Kidney (tissue), 14 donors: ENCODE data around the gene PDIA5. TPM values are rescaled to one million over a fixed set of nuclear protein-coding genes. Genes with fewer than 3 reads are reported as not detected.
A peak's percentile ranks its signal among the peaks of the same experiment; 100 is the strongest.

Experiments
- DNase-seq, 5 donors: peaks; one replicate each; pipeline ENCODE4 v3.0.0-alpha.2; 2013 to 2020
- FAIRE-seq: peaks from 2 replicates; lab custom pipeline; 2012; peaks lifted over from hg19 to GRCh38; lab: Jason Lieb, UNC
- H3K27ac ChIP-seq, 2 donors: one replicate each; pipeline ENCODE4 v1.7.0; 2013; ENCODE audit warnings: low read depth in 2 of 2, low read length in 2 of 2, inconsistent platforms in 1 of 2
- H3K27me3 ChIP-seq: one replicate; pipeline ENCODE4 v1.7.1; 2013; ENCODE audit warnings: low read length, inconsistent platforms; ENCODE audit not compliant: control insufficient read depth, insufficient read depth
- H3K36me3 ChIP-seq, 3 donors: one replicate each; pipeline versions ENCODE4 v1.7.0 to v1.7.1; 2013; ENCODE audit warnings: low read length in 3 of 3, control low read depth in 1 of 3, inconsistent platforms in 1 of 3; ENCODE audit not compliant: insufficient read depth in 3 of 3, control insufficient read depth in 2 of 3
- H3K4me1 ChIP-seq, 3 donors: one replicate each; pipeline versions ENCODE4 v1.7.0 to v1.7.1; 2013; ENCODE audit warnings: low read length in 3 of 3, inconsistent platforms in 1 of 3, low read depth in 1 of 3; ENCODE audit not compliant: control insufficient read depth in 2 of 3, insufficient read depth in 2 of 3
- H3K4me3 ChIP-seq, 3 donors: one replicate each; pipeline versions ENCODE4 v1.7.0 to v1.8.1; 2013; ENCODE audit warnings: low read length in 3 of 3, control low read depth in 1 of 3, inconsistent platforms in 1 of 3
- H3K9ac ChIP-seq, 3 donors: one replicate each; pipeline versions ENCODE4 v1.7.0 to v1.7.1; 2013; ENCODE audit warnings: low read length in 3 of 3, control low read depth in 1 of 3, inconsistent platforms in 1 of 3
- H3K9me3 ChIP-seq, 3 donors: one replicate each; pipeline versions ENCODE4 v1.7.0 to v1.7.1; 2013; ENCODE audit warnings: low read length in 3 of 3, control low read depth in 1 of 3, inconsistent platforms in 1 of 3; ENCODE audit not compliant: control insufficient read depth in 2 of 3, insufficient read depth in 1 of 3
- intact Hi-C: fragments of 100-400 bp; cut with DNase I; formaldehyde crosslinking; loops from one replicate; pipeline ENCODE4 v1.11.1; 2022
- polyA plus RNA-seq: library from polyadenylated mRNA; stranded (reverse); fragments of 350-450 nt; fragmentation: Illumina TruSeq; extraction: RNeasy Lipid Tissue Mini Kit (QIAGEN cat#74804); gene quantifications from one replicate; pipeline ENCODE4 v1.2.3, GENCODE V29; 2014; ENCODE audit warnings: low read depth, low replicate concordance; ENCODE audit not compliant: insufficient read depth
- total RNA-seq: library from RNA; stranded (reverse); fragmentation: NEBNext Ultra II Directional; extraction: Animal tissue kit (Norgen Biotek cat#: 25700); gene quantifications from one replicate; pipeline ENCODE4 v1.2.1, GENCODE V29; 2021
- TF ChIP-seq, protein P1 (sequence below): IDR thresholded peaks from 3 replicates; pipeline ENCODE4 v1.5.1; 2012; ENCODE audit warnings: mild to moderate bottlenecking, moderate library complexity, borderline replicate concordance; ENCODE audit not compliant: insufficient read depth; ENCODE audit errors: extremely low read depth
- donor health status: control.
- donor health status: control.
- donor health status: control.
- donor health status: control.
- donor health status: control.
- donor health status: DM: yes; HTN: yes; CAD: no.
- donor health status: Normal renal cell carcinoma (clear cell type).

The PDIA5 gene
- total and polyA plus RNA-seq, 2 donors from 2014 or later, result 19.9 to 27.9 TPM

DNA sequence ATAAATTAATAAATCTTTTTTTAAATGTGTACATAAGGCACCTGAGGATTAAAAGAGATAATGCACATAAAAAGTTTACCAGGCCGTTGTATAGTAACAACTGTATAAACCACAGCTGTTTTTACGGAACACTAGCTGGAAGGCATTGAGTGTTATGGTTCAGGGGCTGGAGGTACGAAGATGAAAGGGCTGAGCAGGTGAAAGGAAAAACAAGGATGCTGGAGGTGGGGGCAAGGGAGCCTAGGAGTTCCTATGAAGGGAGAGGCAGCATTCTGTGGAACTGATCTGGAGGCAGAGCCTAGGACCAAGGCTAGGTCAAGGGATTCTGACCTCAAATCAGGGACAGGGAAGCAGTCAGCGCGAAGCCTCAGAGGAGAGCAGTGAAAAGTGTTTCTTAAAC lies 47.2 kb upstream of the PDIA5 start:
- no peaks in the 10 kb centered on the region for H3K9me3 ChIP-seq
- no peak overlapping the region for H3K9ac ChIP-seq
- TF ChIP-seq, protein P1, sequence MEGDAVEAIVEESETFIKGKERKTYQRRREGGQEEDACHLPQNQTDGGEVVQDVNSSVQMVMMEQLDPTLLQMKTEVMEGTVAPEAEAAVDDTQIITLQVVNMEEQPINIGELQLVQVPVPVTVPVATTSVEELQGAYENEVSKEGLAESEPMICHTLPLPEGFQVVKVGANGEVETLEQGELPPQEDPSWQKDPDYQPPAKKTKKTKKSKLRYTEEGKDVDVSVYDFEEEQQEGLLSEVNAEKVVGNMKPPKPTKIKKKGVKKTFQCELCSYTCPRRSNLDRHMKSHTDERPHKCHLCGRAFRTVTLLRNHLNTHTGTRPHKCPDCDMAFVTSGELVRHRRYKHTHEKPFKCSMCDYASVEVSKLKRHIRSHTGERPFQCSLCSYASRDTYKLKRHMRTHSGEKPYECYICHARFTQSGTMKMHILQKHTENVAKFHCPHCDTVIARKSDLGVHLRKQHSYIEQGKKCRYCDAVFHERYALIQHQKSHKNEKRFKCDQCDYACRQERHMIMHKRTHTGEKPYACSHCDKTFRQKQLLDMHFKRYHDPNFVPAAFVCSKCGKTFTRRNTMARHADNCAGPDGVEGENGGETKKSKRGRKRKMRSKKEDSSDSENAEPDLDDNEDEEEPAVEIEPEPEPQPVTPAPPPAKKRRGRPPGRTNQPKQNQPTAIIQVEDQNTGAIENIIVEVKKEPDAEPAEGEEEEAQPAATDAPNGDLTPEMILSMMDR, result no peak
- H3K4me1 ChIP-seq, result no peaks in the 10 kb centered on the region
- H3K4me3 ChIP-seq, result no peak overlapping the region
- intact Hi-C loops, result no loop called here
- FAIRE-seq (no peak), DNase-seq (peak in 2 of 5 donors; percentile 56 to 76)
- H3K27me3 ChIP-seq, result no peaks in the 10 kb centered on the region
- no peak overlapping the region for H3K27ac ChIP-seq
- H3K36me3 ChIP-seq, result no peaks in the 10 kb centered on the region

DNA sequence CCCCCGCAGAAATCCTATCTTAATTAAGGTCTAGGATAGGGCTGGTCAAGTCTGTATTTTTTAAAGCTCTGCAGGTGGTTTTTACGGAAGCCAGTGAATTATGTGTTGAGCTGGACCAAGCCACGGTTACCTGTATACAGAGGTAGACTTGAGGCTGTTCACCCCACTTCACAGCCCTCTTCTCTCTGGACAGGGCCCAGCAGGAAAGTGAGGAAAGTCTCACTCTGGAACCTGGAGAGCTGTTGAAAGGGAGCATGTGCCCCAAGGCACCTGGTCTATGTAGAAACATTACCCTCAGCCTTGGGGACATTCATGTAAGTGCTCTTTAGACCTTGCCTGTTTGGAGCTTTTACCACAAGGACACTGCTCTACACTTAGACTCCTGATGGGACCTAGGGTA lies 46.1 kb upstream of the PDIA5 start:
- Histone ChIP-seq H3K36me3 (no peaks in the 10 kb centered on the region), H3K9me3 (no peaks in the 10 kb centered on the region), H3K27ac (no peak overlapping the region), H3K27me3 (no peaks in the 10 kb centered on the region), H3K4me3 (no peak overlapping the region), H3K4me1 (no peaks in the 10 kb centered on the region), H3K9ac (no peak overlapping the region)
- TF ChIP-seq, protein P1, result no peak
- intact Hi-C loops, result no loop called here
- no peak for DNase-seq
- FAIRE-seq, result no peak

- Histone ChIP-seq H3K9me3 (no peaks in the 10 kb centered on the region), H3K4me1 (no peaks in the 10 kb centered on the region), H3K27ac (no peak overlapping the region), H3K9ac (no peak overlapping the region), H3K4me3 (no peak overlapping the region), H3K36me3 (no peaks in the 10 kb centered on the region), H3K27me3 (no peaks in the 10 kb centered on the region)
- no peak for FAIRE-seq
- intact Hi-C loops, result no loop called here
- TF ChIP-seq, protein P1, result no peak
- DNase-seq, result no peak
Measured at GRCh38 chr3:123021388-123021787, 45.4 kb upstream of the PDIA5 start.

- Histone ChIP-seq H3K4me3 (no peak overlapping the region), H3K9ac (no peak overlapping the region), H3K4me1 (peaks cover 0 to 5% (median 0%) of the 10 kb centered on the region in 3 donors), H3K27me3 (no peaks in the 10 kb centered on the region), H3K36me3 (no peaks in the 10 kb centered on the region), H3K27ac (no peak overlapping the region), H3K9me3 (no peaks in the 10 kb centered on the region)
- FAIRE-seq (no peak), DNase-seq (peak in 4 of 5 donors; percentile 55 to 89 (median 78))
- intact Hi-C loops, result no loop called here
- TF ChIP-seq, protein P1, result no peak
Measured at GRCh38 chr3:123021996-123022510, 44.8 kb upstream of the PDIA5 start.
